ENCODE measurements around the gene DCBLD1. TPM values are rescaled to one million over a fixed set of nuclear protein-coding genes. Genes with fewer than 3 reads are reported as not detected.
"Not testable (repeated sequence)": the region's sequence is repeated elsewhere in the genome, so short reads cannot be mapped to it uniquely, and the experiment has no call there.

DCBLD1 gene
- total RNA-seq, 1 donor from 2014 or later = 11.7 TPM

DNA sequence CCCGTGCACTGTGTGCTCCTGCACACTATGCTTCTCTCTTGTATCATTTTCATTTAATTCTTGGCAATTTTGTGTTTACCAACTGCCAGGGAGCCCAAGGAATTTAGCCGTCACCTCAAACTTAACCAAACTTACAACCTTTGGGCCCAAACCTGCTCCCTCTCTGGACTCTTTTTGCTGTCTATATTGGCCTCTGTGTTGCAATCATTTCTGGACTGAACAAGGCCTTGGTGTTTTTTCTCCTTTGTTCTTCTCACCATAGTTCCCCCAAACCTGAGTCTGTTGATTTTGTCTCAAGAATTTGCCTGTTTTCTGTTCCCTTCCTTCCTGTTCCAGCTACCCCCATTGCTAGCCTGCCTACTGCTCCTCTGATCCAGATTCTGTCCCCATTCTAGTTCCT lies 19.2 kb downstream of the DCBLD1 start:
- DNase-seq (ENCODE audit: low spot score) = no peak

DNA sequence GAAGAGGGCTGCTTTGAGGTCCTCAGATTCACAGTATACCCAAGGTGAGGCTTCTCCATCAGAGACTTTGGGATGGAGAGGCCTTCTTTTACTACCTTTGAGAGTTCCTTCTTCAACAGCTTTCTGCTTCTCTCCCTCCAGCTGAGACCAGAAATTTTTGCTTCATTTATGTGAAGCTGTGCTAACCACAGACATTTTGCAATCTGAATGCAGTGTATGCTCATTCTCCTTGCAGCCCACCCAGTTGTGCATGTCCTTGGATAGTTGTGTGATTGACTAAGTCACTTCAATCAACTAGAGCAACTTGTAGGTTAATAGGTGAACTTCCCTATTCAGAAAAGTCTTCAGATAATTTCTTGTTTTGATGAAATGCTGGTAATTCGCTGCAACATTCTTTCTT lies 20.1 kb downstream of the DCBLD1 start:
- no peak for DNase-seq (ENCODE audit: low spot score)

DNA sequence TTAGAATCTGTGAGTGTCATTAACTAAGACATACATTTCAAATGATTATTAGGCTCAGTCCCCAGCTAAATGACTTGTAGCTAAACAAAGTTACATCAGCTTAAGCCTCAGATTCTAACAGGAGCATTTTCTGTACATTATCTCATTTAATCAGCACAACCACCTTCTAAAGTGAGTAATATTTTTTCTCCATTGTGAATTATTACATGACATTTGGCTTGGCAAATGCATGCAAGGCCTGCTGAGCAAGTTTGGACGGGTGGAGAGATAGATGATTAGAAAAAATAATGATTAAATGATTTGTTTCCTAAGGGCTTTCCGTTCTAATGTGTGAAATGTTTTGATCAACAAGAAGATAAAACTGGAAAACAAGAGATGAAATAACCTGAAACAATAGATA lies 20.7 kb downstream of the DCBLD1 start:
- no peak for DNase-seq (ENCODE audit: low spot score)

DNA sequence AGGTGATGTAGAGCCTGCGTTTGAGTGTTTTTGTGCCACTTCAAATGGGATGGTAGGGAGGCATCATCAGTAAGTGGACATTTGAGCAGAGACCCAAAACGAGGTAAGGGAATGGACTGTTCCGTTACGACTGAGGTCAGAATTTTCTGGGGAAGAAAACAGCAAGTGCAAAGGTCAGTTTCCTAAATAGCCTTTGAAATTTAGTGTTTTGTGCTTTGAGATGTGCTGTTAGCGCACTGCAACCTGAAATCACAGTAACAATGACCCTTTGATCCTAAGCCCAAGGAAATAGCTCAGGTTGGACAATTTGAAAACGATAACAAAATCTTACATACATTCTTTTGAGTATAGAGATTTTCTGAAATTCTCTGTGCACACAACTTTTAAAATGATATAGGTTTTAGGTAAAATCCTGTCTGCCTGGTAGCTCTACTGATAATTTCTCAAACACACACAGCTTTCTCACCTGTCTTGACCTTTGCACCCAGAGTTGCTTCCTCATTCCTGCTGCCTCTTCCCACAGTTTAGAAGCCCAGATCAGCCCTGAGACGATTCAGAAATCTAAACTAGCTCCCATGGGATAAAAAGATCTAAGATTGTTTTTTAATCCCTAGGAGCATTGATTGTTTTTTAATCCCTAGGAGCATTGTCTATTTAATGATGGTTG lies 22.1 kb downstream of the DCBLD1 start:
- no peak for DNase-seq (ENCODE audit: low spot score)

DNA sequence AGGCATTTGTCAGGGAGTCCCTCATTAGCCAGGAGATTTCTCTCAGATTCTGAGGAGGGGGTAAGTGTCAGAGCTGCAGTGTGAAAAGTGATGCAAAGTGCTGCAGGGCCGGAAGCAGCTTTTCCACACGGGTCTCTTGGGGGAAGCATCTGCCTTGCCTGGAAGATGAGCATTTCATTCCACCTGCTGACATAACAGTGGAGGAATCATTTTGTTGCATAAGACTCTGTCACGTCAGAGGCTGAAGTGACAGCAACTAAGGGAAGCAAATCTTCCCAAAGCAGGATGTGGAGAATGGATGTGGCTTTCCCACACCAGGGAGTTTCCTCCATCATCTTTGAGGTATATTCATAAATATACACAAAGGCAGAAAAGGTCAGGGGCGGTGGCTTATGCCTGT lies 22.8 kb downstream of the DCBLD1 start:
- DNase-seq (ENCODE audit: low spot score) = no peak

DNA sequence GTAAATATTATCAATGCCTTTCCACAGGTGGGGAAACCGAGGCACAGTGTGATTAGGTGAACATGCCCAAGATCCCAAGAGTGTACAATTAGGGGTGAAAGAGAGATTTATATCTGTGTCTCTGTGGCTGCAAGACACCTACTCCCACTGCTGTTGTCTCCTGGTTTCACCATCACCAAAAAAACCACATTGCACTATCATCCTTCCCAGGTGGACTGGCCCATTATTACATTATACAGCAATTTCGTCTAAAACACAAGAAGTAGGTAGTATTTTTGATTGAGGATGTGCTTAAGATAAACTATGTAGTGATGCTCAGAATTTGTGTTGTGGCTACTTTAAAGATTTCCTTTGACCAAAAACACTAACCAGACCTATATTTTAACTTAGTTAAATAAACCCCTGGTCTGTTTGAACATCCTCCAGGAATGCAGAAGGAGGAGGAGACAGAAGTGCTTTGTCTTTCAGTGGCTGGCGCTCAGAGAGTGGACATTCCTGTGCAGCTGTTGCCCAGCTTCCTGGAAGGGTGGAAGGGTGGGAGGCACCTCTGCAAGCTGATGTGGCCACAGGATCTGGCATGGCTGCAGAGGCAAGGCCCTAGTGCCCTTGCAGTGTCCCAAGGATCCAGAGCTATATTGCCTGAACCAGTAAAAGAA lies 23.8 kb downstream of the DCBLD1 start:
- no peak for DNase-seq (ENCODE audit: low spot score)

DNA sequence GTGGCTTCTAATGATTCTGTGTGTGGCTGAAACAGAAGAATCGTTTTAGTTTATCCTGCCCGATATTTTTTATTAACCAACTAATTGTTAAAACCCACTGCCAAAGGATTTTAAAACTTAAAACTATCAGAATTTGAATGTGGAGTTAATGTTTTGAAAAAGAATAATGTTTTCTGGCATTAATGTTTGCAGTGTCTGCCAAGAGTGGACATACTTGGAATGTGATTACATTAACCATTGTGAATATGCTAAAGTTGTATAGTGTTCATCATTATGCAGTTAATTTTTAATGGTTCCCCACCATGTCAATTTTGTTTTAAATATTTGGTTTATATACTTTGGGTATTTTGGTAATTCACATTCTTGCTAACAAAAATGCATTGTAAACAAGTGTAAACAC lies 24.4 kb downstream of the DCBLD1 start:
- DNase-seq (ENCODE audit: low spot score) = no peak

DNA sequence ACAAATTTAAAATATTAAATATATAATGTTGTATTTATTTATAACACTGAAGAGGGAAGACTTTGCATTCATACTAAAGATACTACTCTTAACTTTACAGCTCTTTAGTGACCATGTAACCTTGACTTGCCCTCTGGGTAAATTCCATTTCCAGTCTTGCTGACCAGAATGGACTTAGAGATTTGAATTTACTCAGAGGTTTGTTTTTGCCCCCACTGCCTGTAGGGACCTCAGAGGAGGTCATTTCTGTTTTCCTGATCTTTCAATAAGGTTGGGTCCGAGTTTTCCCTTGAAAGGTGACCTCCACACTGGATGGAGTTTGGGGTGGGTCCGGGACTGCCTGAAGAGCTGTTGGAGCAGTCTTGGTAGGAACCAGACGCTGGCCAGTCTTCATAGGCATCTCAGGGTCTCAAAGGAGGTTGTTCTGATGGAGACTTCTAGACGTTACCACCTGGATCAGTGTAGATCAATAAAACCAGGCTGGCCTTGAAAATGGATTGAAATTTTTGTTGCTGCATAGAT lies 26.0 kb downstream of the DCBLD1 start:
- no peak for DNase-seq (ENCODE audit: low spot score)

DNA sequence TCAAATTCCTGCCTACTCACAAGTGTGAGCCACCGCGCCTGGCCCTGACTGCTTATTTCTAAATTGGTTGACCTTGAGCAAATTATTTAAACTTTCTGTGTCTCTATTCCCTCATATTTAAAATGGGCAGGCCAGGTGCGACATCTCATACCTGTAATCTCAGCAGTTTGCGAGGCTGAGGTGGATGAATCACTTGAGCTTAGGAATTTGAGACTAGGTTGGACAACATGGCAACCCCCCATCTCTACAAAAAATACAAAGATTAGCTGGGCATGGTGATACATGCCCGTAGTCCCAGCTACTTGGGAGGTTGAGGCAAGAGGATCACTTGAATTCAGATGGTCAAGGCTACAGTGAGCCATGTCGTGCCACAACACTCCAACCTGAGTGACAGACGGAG lies 26.5 kb downstream of the DCBLD1 start:
- DNase-seq (ENCODE audit: low spot score) = no peak

DNA sequence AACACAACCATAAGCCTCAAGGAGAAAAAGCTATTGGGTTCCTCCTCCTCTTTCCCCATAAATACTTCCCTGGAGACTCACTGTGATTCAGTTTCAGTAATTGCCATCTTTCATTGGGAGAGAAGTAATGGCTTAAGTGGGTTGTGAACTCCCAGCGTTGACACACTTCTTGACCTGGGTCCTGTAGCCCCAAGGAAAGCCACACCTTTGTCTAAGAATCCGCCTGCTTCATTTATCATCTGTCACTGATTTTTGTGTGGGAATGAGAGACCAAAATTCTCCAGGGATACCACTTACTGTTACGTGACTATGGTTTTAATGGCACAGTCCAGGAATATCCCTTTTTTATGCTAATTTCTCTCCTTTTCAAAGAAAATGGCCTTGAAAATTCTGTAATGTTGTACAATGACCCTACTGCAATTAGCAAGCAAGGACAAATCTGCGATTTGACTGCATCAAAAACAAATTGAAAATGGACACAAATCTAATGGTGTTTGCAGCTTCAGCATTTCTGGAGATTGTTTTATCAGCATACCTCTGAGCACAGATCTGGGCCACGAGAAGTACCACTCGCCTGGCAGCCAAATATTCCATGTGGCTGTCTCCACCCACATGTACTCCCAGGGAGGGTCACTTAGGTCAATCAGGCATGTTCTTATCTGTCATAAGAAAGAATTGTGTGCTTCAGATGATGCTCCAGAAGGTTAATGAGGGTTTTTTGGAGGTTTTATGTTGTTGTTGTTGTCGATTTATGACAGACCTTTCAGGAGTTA lies 29.8 kb downstream of the DCBLD1 start:
- no peak for DNase-seq (ENCODE audit: low spot score)

DNA sequence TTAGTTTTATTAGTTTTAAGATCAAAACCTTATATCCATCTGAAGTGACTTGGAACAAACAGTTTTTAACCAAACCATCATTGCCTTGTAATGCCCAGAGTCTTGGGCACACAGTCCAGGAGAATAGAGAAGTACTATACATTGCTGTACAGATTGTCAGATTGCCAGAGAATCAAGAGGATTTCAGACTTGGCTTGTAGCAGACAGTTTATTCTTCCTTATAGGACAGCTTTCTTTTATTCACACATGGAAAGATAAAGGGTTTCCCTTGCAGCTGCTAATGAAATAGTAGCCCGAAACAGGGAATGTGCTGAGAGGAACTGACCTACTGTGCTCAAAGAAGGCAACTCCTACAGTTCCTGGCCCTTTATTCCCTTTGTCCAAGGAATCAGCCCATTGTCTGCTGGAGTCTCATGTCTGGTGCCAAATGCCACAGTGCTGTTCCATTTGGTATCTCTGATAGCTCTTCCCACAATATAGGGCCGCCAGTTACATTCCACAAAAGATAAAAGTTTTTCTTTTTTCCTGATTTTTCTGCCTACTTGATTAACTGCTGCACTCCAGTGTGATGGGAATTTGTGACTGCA lies 30.6 kb downstream of the DCBLD1 start:
- no peak for DNase-seq (ENCODE audit: low spot score)

DNA sequence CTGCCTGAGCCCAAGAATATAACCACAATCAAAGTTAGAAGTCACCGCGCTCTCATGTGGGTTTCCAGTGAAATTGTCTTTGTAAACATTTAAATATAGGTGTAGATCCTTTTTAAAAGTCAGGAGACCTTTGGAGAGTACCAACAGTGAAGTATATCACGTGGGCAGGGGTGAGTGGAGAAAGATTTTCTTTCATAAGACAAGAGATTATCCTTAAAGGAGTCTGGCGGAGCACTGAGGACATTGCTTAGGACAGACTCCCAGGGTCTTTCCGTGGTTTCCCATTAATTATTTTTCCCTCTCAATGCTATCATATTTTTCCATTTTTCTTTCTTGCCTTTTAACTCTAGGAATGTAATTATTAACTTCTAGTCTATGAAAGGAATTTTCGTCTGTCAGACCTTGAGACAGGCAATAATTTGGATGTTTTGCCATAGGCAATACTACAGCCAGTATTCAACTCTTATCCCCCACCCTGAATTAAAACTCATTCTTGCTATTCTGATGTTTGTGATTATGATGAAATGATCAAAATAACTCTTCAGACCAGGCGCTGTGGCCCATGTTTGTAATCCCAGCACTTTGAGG lies 31.4 kb downstream of the DCBLD1 start:
- DNase-seq (ENCODE audit: low spot score) = no peak

DNA sequence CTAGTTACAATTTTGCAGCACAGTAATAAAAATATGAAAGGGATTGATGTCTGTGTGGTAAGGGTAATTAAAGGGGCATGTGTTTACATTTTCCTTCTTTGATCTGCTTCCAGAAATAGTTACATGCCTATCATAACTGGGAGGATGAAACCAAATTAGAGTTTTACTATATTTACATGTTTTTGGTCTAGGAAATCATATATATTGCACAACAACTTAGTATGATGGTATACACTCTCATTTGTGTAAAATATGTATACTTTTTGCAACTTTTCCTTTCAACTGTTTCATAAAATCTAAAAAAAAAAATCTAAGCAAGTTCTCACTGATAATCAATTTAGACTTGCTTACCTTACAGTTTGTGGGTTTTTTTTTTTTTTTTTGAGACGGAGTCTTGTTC lies 32.2 kb downstream of the DCBLD1 start:
- no peak for DNase-seq (ENCODE audit: low spot score)

DNA sequence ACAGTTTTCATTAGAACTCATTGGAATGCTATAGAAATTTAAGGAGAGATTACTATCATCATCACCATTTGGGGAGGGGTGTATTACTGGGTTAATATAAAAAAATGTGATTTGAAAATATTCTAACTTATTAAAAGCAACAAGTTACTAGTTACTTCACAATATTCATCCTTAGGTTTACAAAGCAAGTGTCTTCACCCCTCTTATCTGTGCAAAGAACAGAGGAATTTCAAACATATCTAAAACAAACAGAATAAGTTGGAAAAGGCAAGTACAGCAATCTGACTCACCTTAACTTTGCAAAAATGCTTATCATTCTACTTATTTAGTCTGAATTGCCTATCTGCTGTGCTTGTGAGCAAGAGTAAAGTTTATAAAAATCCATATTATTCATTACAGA lies 32.9 kb downstream of the DCBLD1 start:
- DNase-seq (ENCODE audit: low spot score) = no peak

DNA sequence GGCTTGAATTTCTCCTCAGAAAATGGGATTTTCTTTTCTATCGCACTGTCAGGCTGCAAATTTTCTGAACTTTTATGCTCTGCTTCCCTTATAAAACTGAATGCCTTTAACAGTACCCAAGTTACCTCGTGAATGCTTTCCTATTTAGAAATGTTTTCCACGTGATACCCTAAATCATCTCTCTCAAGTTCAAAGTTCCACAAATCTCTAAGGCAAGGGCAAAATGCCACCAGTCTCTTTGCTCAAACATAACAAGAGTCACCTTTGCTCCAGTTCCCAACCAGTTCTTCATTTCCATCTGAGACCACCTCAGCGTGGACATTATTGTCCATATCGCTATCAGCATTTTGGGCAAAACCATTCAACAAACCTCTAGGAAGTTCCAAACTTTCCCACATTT lies 35.5 kb downstream of the DCBLD1 start:
- DNase-seq (ENCODE audit: low spot score) = not testable (repeated sequence)

DNA sequence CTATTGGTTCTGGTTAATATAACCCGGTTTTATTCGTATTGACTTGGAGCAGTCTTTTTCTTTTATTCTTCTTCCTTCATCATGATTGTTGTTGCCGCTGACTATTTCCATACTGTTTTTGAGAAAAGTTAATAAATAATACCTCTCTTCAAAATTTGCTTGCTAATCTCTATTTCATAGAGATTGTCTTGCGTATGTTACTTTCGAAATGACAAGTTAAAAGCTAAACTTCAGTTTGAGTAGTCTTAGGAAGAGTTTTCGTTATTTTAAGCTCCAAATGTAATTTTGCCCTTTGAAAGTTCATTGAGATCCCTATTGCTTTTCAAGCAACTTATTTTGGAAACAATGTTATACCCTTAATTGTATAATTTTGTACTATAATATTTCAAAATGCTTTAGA lies 36.4 kb downstream of the DCBLD1 start:
- no peak for DNase-seq (ENCODE audit: low spot score)

DNA sequence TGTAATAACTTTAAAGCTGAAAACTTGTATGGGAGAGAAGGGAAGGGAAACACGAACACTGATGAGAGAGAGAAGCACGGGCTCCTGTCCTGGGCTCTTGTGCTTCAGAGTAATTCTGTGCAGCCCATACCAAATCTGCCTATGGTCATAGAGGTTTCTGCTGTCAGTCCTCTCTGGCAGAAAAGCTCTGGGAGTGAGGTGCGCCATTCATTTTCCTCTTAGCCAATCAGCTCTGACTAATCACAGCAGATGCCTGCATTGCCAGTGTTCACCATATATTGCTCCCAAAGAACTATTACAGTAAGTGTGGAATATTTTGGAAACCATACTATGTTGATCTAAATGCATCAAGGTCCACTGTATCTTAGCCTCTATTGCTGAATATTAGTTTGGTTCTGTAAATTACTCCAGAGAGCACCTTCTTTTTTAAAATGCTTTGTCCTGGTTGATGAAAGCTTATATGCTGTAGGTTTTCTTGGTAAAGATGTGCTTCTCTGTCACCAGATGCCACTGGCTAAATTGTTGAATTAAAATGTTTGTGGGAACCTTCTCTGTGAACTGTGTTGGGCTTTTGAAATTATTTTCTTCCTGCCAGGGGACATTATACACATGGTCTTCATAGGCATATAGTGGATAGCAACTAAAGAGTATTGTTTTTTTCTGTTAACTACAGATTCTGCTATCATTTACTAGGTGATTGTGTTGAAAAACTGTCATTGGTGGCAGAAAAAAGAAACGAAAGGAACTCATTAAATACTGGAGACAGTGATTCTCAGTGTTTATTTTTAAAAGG lies 38.3 kb downstream of the DCBLD1 start:
- DNase-seq (ENCODE audit: low spot score) = no peak

DNA sequence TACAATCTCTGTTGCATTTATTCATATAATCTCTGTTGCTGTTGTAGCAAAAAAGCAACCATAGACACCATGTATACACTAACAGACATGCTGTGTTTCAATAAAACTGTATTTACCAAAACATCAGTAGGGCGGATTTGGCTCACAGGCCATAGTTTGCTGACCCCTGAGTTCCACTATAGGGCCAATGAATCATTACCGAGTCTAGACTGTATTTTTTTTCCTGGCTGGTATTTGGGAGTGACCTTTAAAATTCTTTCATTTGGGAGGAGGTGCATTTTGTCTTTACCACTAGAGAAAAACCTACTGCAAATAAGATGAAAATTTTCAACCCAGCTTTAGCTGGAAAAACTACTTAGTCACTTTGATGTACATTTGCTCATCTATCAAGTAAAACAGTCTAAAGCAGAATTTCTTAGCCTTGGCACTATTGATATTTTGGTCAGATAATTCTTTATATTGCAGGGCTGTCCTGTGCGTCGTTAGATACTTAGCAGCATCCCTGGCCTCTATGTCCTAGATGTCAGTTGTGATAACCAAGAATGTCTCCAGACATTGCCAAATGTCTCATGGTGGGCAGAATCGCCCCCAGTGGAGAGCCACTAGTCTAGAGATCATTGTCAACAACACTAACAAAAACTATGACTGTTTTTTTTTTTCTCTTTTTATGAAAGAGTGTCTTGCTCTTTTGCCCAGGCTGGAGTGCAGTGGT lies 39.5 kb downstream of the DCBLD1 start:
- DNase-seq (ENCODE audit: low spot score) = no peak

DNA sequence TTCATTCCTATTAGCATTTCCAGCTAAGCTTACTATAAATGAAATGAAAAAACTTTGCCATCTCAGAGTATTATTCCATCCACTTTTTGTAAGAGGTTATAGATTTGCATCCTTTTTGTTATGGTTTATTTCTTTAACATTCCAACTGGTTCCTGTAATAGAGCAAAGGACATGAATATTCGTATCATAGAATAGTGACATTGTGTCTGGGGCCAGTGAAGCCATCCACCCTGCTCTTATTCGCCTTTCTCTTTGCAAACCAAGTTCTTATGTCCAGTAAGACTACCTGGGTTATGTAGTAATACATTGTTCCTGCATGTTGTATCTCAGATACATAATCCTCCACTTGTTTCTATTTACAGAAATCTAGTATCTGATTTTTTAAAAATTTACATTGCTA lies 43.1 kb downstream of the DCBLD1 start:
- DNase-seq (ENCODE audit: low spot score) = no peak

DNA sequence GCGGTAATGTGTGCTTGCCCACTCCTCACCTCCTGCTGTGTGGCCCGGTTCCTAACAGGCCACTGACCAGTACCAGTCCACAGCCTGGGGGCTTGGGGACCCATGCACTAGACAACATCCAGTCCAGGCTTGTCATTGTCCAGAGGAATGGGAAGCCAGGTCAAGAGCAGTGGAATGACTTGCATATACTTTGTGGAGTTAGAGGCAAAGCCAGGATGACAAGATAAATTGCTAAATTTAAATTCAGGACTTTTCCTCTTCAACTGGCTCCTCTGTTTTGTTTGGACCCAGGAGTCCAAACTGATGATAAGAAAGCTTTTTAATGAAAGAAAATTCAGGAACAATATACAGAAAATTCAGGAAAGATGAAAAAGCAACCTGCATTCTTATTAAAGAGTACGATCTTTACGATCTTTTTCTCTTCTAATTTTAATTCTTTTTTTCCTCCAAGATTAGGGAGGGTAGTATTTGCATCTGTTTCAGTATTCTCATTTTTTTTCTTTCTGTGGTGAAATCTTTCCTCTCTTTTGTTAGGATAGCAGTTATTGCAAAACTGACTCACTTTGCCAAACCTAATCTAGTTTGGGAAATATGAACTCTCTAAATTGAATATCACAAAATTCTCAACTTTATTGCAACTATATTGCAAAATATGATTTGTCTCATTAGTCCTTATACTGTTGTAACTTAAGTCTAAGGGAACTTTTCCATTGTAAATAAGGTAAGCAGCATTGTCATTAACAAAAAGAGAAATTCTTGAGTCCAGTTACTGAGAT lies 48.2 kb downstream of the DCBLD1 start:
- no peak for DNase-seq (ENCODE audit: low spot score)
